Stomach (tissue), 9 donors: ENCODE measurements around the gene TRMT6. TPM values are rescaled to one million over a fixed set of nuclear protein-coding genes. Genes with fewer than 3 reads are reported as not detected.

Source experiments
- DNase-seq, 2 donors: peaks; one replicate each; pipeline versions ENCODE4 v3.0.0 to v3.0.0-alpha.2; 2013 to 2019
- H3K27ac ChIP-seq, 5 donors: fragments of 200-600 bp in 4 of 5; sonication (generic) in 4 of 5; one replicate each; pipeline ENCODE4 v1.5.1; 2013 to 2019; ENCODE audit warnings: mild to moderate bottlenecking in 1 of 5, moderate library complexity in 1 of 5
- H3K27me3 ChIP-seq, 3 donors: fragments of 200-600 bp; sonication (generic); one replicate each; pipeline ENCODE4 v1.5.1; 2017 to 2019; ENCODE audit warnings: mixed run types in 1 of 3
- H3K36me3 ChIP-seq, 4 donors: fragments of 200-600 bp; sonication (generic); 1 replicate in 3 of 4; 2 replicates in 1 of 4; pipeline ENCODE4 v1.5.1; 2016 to 2019
- H3K4me1 ChIP-seq, 4 donors: fragments of 200-600 bp; sonication (generic); one replicate each; pipeline ENCODE4 v1.5.1; 2016 to 2019
- H3K4me3 ChIP-seq, 4 donors: fragments of 200-600 bp; sonication (generic) in 3 of 4; one replicate each; pipeline ENCODE4 v1.5.1; 2016 to 2019; ENCODE audit warnings: mild to moderate bottlenecking in 1 of 4
- H3K9me3 ChIP-seq, 4 donors: fragments of 200-600 bp; sonication (generic); one replicate each; pipeline ENCODE4 v1.5.1; 2016 to 2019
- CTCF ChIP-seq, 7 experiments: fragments of 450-650 bp in 4 of 7; fragments of 200-600 bp in 3 of 7; sonication (generic) in 3 of 7; IDR thresholded peaks; one replicate each; pipeline ENCODE4 v1.5.1; 2016 to 2019; ENCODE audit warnings: antibody characterized with exemption in 7 of 7, control low read depth in 2 of 7, mild to moderate bottlenecking in 1 of 7
- EP300 ChIP-seq: sonication (generic); formaldehyde crosslinking; IDR thresholded peaks from one replicate; pipeline ENCODE4 v1.6.1; 2017; ENCODE audit warnings: antibody characterized with exemption
- POLR2A ChIP-seq, 4 donors: fragments of 450-650 bp; IDR thresholded peaks; one replicate each; pipeline ENCODE4 v1.6.1; 2016; ENCODE audit warnings: antibody characterized with exemption in 4 of 4, control low read depth in 2 of 4, mild to moderate bottlenecking in 1 of 4, moderate library complexity in 1 of 4
- POLR2AphosphoS5 ChIP-seq, 3 donors: sonication (generic); formaldehyde crosslinking; IDR thresholded peaks; one replicate each; pipeline ENCODE4 v1.6.1; 2016; ENCODE audit warnings: antibody characterized with exemption in 3 of 3
- WGBS, 5 donors: extraction: QIAGEN DNeasy Blood & Tissue Kit in 3 of 5; methylation state at CpG; one replicate each; pipeline versions ENCODE4 v1.1.5 to v1.1.7; 2013 to 2018; 5-methylcytosine and 5-hydroxymethylcytosine counted together
- intact Hi-C: fragments of 100-400 bp; cut with DNase I; formaldehyde crosslinking; loops from one replicate; pipeline ENCODE4 v1.15.1; 2023; ENCODE audit warnings: low total_unique reads
- polyA plus RNA-seq, 3 donors: library from polyadenylated mRNA; stranded (reverse); fragments of 200-250 nt; gene quantifications; one replicate each; pipeline ENCODE4 v1.2.3, GENCODE V29; 2013
- total RNA-seq, 5 donors: library from RNA; depleted of rRNA; stranded (reverse); fragments of >200 nt; gene quantifications; one replicate each; pipeline versions ENCODE4 v1.1.0 to v1.2.3, GENCODE V29; 2014 to 2016
- donor health status: healthy with polysubstance abuse.
- donor health status: Bipolar disorder and iron deficiency.
- donor health status: healthy.

Gene TRMT6
- total and polyA plus RNA-seq, 8 donors, result 2.9 to 10.9 (median 8.0) TPM

- TF ChIP-seq POLR2AphosphoS5 (IDR thresholded peaks at IDR 0.05) (no peak), EP300 (no peak), POLR2A (IDR thresholded peaks at IDR 0.05) (no peak), CTCF (IDR thresholded peaks at IDR 0.05) (no peak)
- Histone ChIP-seq H3K27ac (no peak overlapping the region), H3K9me3 (no peaks in the 10 kb centered on the region), H3K27me3 (peaks cover 0 to 9% (median 0%) of the 10 kb centered on the region in 3 donors), H3K4me1 (no peaks in the 10 kb centered on the region), H3K4me3 (no peak overlapping the region), H3K36me3 (no peaks in the 10 kb centered on the region)
- intact Hi-C loops, result no loop called here
- no peak for DNase-seq
- 85 to 97% (median 93%) methylated on average over 3 of the region's 3 CpGs for whole genome bisulfite sequencing, 5 donors
These were observed 18.9 kb downstream of the TRMT6 start for GRCh38 chr20:5931411-5931810.

- Histone ChIP-seq H3K9me3 (no peaks in the 10 kb centered on the region), H3K36me3 (no peaks in the 10 kb centered on the region), H3K27ac (no peak overlapping the region), H3K4me3 (no peak overlapping the region), H3K27me3 (peaks cover 0 to 9% (median 0%) of the 10 kb centered on the region in 3 donors), H3K4me1 (no peaks in the 10 kb centered on the region)
- intact Hi-C loops, result no loop called here
- whole genome bisulfite sequencing, 5 donors, result 73 to 83% (median 78%) methylated on average over 8 of the region's 8 CpGs
- TF ChIP-seq POLR2A (IDR thresholded peaks at IDR 0.05) (no peak), EP300 (no peak), POLR2AphosphoS5 (IDR thresholded peaks at IDR 0.05) (no peak), CTCF (IDR thresholded peaks at IDR 0.05) (no peak)
- DNase-seq, result no peak
These were observed 21.3 kb downstream of the TRMT6 start for GRCh38 chr20:5928836-5929715.

GRCh38 chr20:5927749-5928462 is 22.4 kb downstream of the TRMT6 start:
- Histone ChIP-seq H3K4me1 (no peaks in the 10 kb centered on the region), H3K27ac (no peak overlapping the region), H3K36me3 (no peaks in the 10 kb centered on the region), H3K27me3 (peaks cover 0 to 12% (median 0%) of the 10 kb centered on the region in 3 donors), H3K4me3 (no peak overlapping the region), H3K9me3 (no peaks in the 10 kb centered on the region)
- TF ChIP-seq CTCF (IDR thresholded peaks at IDR 0.05) (no peak), POLR2AphosphoS5 (IDR thresholded peaks at IDR 0.05) (no peak), EP300 (no peak), POLR2A (IDR thresholded peaks at IDR 0.05) (no peak)
- WGBS, 5 donors, result 74 to 82% (median 80%) methylated on average over 8 to 11 of the region's 11 CpGs
- no peak for DNase-seq
- intact Hi-C loops, result no loop called here

- H3K9me3 ChIP-seq, result no peaks in the 10 kb centered on the region
- no peak overlapping the region for H3K27ac ChIP-seq
- H3K4me1 ChIP-seq, result no peaks in the 10 kb centered on the region
- WGBS, 5 donors, result 46 to 64% (median 55%) methylated on average over 3 of the region's 3 CpGs
- H3K27me3 ChIP-seq, result peaks cover 0 to 20% (median 0%) of the 10 kb centered on the region in 3 donors
- H3K4me3 ChIP-seq, result no peak overlapping the region
- intact Hi-C loops, result no loop called here
- TF ChIP-seq CTCF (IDR thresholded peaks at IDR 0.05) (no peak), POLR2A (IDR thresholded peaks at IDR 0.05) (no peak), POLR2AphosphoS5 (IDR thresholded peaks at IDR 0.05) (no peak), EP300 (no peak)
- H3K36me3 ChIP-seq, result no peaks in the 10 kb centered on the region
- DNase-seq, result peak in 1 of 2 donors; percentile 20
These were observed 24.8 kb downstream of the TRMT6 start for GRCh38 chr20:5925551-5925950.
